Thymus (tissue), 11 donors: Measurements from ENCODE around the gene CBX4. TPM values are rescaled to one million over a fixed set of nuclear protein-coding genes. Genes with fewer than 3 reads are reported as not detected.

ENCODE experiments used
- DNase-seq, 9 donors: peaks; one replicate each; pipeline ENCODE4 v3.0.0-alpha.2; 2013; ENCODE audit warnings: low spot score in 9 of 9, low read depth in 6 of 9, missing footprints in 1 of 9
- H3K27ac ChIP-seq, 2 donors: one replicate each; pipeline ENCODE4 v1.5.1; 2013; ENCODE audit warnings: control low read depth in 1 of 2, low read depth in 1 of 2, low read length in 1 of 2, mild to moderate bottlenecking in 1 of 2, moderate library complexity in 1 of 2
- H3K27me3 ChIP-seq, 2 donors: one replicate each; pipeline ENCODE4 v1.5.1; 2013; ENCODE audit warnings: low read length in 1 of 2; ENCODE audit not compliant: control insufficient read depth in 2 of 2, insufficient read depth in 1 of 2
- H3K36me3 ChIP-seq, 2 donors: one replicate each; pipeline ENCODE4 v1.5.1; 2013; ENCODE audit warnings: low read length in 1 of 2, mild to moderate bottlenecking in 1 of 2, moderate library complexity in 1 of 2; ENCODE audit not compliant: control insufficient read depth in 2 of 2, insufficient read depth in 2 of 2
- H3K4me1 ChIP-seq, 2 donors: one replicate each; pipeline ENCODE4 v1.5.1; 2013; ENCODE audit warnings: low read length in 2 of 2; ENCODE audit not compliant: control insufficient read depth in 2 of 2, insufficient read depth in 2 of 2
- H3K4me3 ChIP-seq, 2 donors: one replicate each; pipeline ENCODE4 v1.5.1; 2013; ENCODE audit warnings: low read length in 2 of 2, control low read depth in 1 of 2, mild to moderate bottlenecking in 1 of 2
- H3K9me3 ChIP-seq, 2 donors: one replicate each; pipeline ENCODE4 v1.5.1; 2013; ENCODE audit warnings: low read length in 1 of 2, mild to moderate bottlenecking in 1 of 2; ENCODE audit not compliant: control insufficient read depth in 2 of 2, insufficient read depth in 1 of 2
- WGBS: extraction: QIAGEN DNeasy Blood & Tissue Kit; methylation state at CpG from one replicate; pipeline ENCODE4 v1.1.7; 2013; 5-methylcytosine and 5-hydroxymethylcytosine counted together
- polyA plus RNA-seq: library from polyadenylated mRNA; stranded (reverse); fragments of 200-250 nt; gene quantifications from one replicate; pipeline ENCODE4 v1.2.3, GENCODE V29; 2013
- total RNA-seq: library from RNA; stranded (reverse); fragments of 120-200 nt; gene quantifications from one replicate; pipeline ENCODE4 v1.2.4, GENCODE V29; 2013
- donor health status: healthy.

Gene CBX4
- total and polyA plus RNA-seq, 2 donors, result 26.9 to 32.1 TPM

DNA sequence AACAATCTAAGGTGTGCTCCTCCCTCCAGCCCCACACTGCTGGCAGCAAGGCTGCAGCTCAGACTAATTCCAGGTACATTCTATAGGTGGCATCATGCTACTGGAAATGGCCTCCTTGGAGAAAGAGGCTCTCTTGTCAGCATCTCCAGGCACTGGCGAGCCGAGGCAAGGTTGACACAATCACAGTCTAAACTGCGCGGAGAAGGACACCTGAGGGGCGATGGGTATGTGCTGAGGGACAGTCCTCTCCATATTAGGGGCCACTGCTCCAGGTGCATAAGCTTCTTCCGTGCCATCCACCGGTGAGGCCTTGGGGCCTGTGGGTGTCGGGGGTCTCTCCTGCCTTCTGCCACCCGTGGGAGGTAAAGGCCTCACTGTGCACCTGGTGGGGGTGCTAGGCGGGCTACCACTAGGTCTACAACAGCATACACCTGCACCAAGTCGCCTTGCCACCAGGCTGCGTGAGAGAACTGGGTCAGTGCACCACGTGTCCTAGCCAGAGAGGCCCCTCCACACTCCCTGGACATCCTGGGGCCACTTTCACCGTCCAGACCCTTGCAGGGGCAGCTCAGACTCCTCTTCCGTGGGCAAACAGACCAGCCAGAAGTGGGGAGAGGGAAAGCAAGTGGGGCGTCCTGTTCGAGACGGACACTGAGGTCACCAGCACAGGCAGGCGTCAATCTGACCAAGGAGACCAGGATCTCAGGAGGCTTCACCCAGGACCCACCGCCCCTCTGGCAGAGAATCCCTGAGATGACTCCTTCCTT, 30.3 kb downstream of the CBX4 start:
- WGBS, result 13% methylated on average over 20 of the region's 20 CpGs
- Histone ChIP-seq H3K27me3 (peaks cover 94 to 96% of the 10 kb centered on the region in 2 donors), H3K9me3 (peaks cover 0 to 23% of the 10 kb centered on the region in 2 donors), H3K4me3 (no peak overlapping the region), H3K4me1 (peaks cover 45 to 78% of the 10 kb centered on the region in 2 donors), H3K36me3 (no peaks in the 10 kb centered on the region), H3K27ac (no peak overlapping the region)
- DNase-seq, result peak in 2 of 9 donors; percentile 68 to 81

DNA sequence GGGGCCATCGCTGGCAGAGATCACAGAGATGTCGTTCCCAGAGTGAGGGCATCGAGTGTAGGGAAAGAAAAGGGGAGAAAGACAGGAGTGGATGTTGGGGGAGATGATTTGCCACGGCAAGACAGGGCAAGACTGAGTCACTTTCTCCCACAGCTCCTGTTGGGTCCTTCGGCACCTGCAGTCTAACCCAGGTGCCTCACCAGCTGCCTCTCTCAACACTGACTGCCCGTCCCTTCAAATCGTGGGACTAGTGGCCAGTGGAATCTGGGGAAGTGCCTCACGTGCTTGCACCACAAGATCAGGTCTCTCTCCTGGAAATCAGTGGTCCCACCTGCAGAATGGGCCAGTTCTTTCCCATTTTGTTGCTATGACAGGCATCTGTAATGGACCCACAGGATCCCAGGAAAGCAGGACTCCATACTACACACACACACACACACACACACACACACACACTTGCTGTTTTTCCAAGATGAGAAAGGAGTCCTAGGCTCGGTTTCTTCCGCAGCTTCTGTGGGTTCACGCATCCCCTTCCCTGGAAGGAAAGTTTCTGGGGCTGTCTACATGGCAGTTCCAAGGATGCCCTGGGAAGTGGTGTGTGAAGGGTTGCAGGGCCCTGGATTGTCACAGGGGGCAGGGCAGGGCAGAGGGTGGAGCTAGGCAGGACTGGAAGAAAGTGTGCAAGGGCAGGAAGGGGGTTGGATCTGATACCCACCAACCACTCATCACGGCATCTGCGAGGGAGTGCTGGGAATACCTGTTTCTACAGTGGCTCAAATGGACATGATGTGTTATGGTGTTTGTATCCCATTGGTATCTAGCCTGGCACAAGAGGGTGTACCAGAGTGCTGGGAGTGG, 32.1 kb downstream of the CBX4 start:
- Histone ChIP-seq H3K9me3 (peaks cover 3 to 36% of the 10 kb centered on the region in 2 donors), H3K4me1 (peaks cover 36 to 84% of the 10 kb centered on the region in 2 donors), H3K4me3 (no peak overlapping the region), H3K27me3 (peaks cover 97 to 98% of the 10 kb centered on the region in 2 donors), H3K27ac (no peak overlapping the region), H3K36me3 (no peaks in the 10 kb centered on the region)
- no peak for DNase-seq
- WGBS, result 34% methylated on average over 13 of the region's 13 CpGs

DNA sequence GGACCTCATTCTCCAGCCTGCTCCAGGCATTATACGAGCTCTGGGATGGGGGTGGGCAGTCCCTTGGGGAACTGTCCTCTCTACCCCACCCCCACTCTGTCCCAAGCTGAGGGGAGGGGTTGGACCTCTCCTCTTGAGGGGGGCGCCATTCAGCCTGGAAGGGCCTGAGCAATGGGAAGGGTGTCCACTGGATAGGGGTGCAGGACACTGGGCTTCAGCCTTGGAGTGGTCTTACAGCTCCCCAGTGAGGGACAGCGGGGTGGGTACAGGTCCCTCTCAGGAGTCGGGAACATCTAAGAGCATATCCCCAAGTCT, 32.8 kb downstream of the CBX4 start:
- DNase-seq, result no peak
- H3K4me1 ChIP-seq, result peaks cover 31 to 84% of the 10 kb centered on the region in 2 donors
- 23% methylated on average over 4 of the region's 4 CpGs for WGBS
- H3K9me3 ChIP-seq, result peaks cover 3 to 34% of the 10 kb centered on the region in 2 donors
- no peak overlapping the region for H3K27ac ChIP-seq
- H3K4me3 ChIP-seq, result no peak overlapping the region
- H3K36me3 ChIP-seq, result no peaks in the 10 kb centered on the region
- peaks cover 97 to 98% of the 10 kb centered on the region in 2 donors for H3K27me3 ChIP-seq

DNA sequence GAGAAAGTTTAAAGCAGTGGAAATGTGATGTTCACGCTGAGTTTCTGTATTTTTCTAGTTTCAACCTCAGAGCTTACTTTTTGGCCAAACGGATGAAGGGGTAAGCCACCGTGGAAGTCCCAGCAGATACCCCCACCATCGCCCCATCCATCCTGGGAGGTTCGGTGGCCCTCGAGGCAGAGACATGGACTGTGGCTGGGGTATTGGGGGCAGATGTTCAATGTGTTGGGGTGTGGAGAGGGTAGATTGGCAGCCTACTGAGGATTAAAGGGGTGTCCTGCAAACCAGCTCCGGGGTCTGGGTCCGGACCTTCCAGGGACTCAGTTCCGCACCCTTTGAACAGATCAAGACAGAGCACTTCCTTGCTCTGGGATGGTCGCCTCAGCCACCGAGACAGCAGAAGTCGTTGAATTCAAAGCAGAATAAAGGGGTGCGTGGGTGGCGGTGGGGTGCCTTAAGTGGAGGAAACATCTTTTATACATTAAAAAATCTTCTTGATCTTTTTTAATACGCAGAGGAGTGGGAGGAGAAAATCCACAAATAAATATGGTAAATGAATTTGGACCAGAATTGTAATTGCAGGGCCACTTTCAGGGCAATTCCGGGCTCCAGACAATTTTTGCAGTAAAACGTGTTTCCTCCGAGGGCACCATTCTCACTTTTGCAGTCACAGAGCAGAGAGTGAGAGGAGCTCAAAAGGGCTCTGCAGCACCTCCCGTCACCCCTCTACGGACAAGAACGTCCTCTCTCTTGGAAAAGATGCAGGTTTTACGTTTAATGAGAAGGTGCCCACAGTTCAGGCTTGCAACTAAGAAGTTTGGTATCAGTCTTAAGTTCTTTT, 34.2 kb downstream of the CBX4 start:
- Histone ChIP-seq H3K27ac (peak overlapping the region; percentile 32 to 64), H3K4me3 (peak overlapping the region; percentile 38 to 46), H3K36me3 (no peaks in the 10 kb centered on the region), H3K4me1 (peaks cover 35 to 85% of the 10 kb centered on the region in 2 donors), H3K9me3 (peaks cover 5 to 42% of the 10 kb centered on the region in 2 donors), H3K27me3 (peaks cover 99% of the 10 kb centered on the region in 2 donors)
- DNase-seq, result no peak
- 10% methylated on average over 22 of the region's 22 CpGs for WGBS

DNA sequence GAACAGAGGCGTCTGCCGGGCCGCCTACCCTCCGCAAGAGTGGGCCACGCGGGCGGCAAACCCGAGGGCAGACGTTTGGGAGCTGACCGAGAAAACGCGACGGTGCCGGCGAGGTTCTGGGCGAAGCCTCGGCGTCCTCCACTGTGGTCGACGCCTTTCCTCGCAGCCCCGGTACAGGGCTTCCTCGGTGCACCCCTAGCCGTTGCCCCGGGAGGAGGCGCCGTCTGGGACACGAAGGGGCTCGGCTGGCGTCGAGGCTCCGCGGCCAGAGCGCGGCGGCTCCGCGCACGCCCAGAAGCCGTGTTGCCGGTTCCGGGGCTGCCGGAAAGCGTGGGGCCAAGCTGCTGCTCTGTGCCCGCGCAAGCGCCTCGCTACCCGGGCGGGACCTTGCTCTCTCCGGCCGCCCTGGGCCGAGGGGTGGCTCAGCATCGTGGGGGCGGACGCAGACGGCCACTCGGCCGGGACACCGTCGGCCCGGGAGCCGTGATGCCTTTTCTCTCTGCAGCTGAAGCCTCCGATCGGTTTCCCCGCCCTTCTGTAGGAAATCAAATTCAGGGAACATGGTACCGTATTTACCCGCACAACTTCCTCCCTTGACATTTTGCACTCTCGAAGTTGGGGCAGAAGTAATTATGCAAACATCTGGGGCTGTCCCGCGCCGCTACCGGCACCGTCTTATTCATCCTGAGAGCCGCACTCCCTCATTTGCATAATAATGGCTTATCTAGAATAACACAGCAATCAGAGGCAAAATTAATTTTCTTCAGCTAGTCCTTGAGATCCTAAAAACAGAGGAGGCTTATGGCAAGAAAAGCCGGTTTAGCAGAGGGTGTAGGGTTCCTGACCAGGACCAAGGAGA, 35.0 kb downstream of the CBX4 start:
- Histone ChIP-seq H3K36me3 (no peaks in the 10 kb centered on the region), H3K9me3 (peaks cover 5 to 45% of the 10 kb centered on the region in 2 donors), H3K4me1 (peaks cover 35 to 86% of the 10 kb centered on the region in 2 donors), H3K27ac (peak overlapping the region; percentile 40 to 67), H3K4me3 (peak overlapping the region; percentile 38 to 46), H3K27me3 (peaks cover 99 to 100% of the 10 kb centered on the region in 2 donors)
- DNase-seq, result peak in 2 of 9 donors; percentile 69 to 86
- 1% methylated on average over 76 of the region's 76 CpGs for WGBS

DNA sequence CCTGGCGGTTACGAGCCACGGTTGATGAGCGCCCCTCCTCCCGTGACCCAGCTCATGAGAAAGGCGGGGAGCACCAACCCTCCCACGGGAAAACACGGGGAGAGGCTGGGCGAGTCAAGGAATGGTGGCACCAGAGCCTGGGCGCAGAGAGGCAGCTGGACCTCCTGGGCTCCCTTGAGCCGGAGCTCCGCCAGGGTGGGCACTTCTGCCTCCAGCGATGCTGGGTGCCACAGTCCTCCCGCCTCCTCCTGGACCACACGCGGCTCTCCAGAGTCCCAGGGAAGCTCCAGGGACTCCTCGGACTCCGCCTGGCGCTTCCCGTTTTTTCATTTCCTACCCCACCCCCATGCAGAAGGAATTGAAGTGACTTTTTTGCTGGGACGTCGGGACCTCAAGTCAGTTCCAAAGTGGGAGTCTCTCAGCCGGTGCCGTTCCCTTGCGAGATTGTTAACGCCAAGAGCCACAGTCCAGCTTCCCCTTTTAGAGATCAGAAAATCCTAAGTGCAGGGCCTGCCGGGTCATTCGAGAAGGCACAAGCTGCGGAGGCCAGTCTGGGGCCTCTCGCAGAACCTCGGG, 35.7 kb downstream of the CBX4 start:
- H3K4me1 ChIP-seq, result peaks cover 35 to 86% of the 10 kb centered on the region in 2 donors
- DNase-seq, result no peak
- no peaks in the 10 kb centered on the region for H3K36me3 ChIP-seq
- 8% methylated on average over 31 of the region's 31 CpGs for WGBS
- peaks cover 99 to 100% of the 10 kb centered on the region in 2 donors for H3K27me3 ChIP-seq
- H3K9me3 ChIP-seq, result peaks cover 5 to 50% of the 10 kb centered on the region in 2 donors
- H3K4me3 ChIP-seq, result peak overlapping the region; percentile 16 to 46
- H3K27ac ChIP-seq, result peak overlapping the region in 1 of 2 donors; percentile 26

DNA sequence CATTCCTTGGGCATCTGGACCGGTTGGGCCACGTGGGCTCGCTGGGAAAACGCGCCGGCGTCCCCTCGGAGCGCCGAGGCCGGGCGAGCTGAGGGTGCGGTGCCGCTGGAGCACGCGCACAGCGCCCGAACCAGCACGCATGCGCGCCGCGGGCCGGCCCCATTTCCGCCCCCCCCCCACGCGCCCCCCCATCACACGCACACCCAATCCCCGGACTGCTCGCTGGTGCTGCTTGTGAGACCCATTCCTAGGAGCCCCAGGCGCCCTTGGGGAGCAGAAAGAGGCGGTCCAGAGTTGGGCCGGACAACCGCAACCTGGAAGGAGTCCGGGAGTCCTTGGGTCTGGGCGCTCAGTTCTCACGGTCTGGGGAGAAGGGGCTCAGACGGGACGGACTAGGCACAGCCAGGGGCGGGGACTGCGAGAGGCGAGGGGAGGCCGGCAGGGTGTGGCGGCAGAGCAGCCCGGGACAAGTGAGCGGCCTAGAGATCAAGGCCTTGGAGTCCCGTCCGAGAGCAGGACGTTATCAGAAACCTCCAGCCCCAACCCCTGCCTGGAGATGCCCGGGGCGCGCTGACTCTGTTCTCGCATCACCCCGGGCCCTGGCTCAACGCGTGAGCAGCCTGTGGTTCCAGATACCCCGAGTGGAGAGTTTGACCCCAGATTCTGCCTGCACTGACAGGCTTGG, 36.4 kb downstream of the CBX4 start:
- H3K4me1 ChIP-seq, result peaks cover 41 to 89% of the 10 kb centered on the region in 2 donors
- peaks cover 5 to 55% of the 10 kb centered on the region in 2 donors for H3K9me3 ChIP-seq
- peak overlapping the region in 1 of 2 donors; percentile 31 for H3K4me3 ChIP-seq
- 8% methylated on average over 57 of the region's 57 CpGs for WGBS
- peak in 1 of 9 donors; percentile 48 for DNase-seq
- H3K27ac ChIP-seq, result no peak overlapping the region
- H3K27me3 ChIP-seq, result peaks cover 99 to 100% of the 10 kb centered on the region in 2 donors
- H3K36me3 ChIP-seq, result no peaks in the 10 kb centered on the region
